ENCODE measurements around the gene ZFAND2A. TPM values are rescaled to one million over a fixed set of nuclear protein-coding genes. Genes with fewer than 3 reads are reported as not detected.

Gene ZFAND2A
- total RNA-seq, 4 donors from 2014 or later, result 27.5 to 57.0 (median 37.4) TPM

DNA sequence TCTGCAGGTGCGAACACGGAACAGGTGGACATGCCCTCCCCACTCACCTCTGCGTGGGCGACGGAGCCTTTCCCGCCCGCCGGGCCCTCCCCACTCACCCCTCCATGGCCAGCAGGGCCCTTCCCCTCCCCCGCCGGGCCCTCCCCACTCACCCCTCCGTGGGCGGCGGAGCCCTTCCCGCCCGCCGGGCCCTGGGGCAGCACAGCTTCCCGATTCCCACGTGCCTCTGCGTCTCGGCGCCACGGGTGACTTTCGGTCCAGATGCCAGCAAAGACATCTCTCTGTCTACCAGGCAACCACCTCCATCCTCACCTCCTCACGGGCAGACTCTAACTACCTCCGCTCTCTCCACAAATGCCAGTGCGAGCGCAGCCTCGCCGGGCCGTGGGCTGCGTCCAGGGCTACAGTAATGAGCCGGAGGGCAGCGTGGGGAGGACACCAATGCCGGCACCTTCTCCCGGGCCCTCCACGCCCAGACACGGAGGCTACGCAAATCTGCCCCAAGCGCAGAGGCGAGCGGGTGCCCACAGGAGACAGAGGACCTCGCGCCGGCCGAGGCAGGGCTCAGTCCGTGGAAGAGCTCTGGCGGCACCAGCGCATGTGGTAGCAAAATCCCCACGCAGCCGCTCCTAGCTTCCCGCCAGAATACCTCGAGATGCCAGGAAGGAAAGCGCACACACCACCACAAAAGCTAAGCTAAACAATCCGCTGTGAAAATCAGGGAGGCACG is 50.2 kb downstream of the ZFAND2A start:
- no peak overlapping the region for H3K4me3 ChIP-seq (replicated peaks in 1 of 3)
- WGBS, 2 donors, result 96 to 98% methylated on average over 46 to 50 of the region's 55 CpGs
- no peaks in the 10 kb centered on the region for H3K9me3 ChIP-seq
- no peak for DNase-seq
- H3K27me3 ChIP-seq, result no peaks in the 10 kb centered on the region
- TF ChIP-seq, protein P1, sequence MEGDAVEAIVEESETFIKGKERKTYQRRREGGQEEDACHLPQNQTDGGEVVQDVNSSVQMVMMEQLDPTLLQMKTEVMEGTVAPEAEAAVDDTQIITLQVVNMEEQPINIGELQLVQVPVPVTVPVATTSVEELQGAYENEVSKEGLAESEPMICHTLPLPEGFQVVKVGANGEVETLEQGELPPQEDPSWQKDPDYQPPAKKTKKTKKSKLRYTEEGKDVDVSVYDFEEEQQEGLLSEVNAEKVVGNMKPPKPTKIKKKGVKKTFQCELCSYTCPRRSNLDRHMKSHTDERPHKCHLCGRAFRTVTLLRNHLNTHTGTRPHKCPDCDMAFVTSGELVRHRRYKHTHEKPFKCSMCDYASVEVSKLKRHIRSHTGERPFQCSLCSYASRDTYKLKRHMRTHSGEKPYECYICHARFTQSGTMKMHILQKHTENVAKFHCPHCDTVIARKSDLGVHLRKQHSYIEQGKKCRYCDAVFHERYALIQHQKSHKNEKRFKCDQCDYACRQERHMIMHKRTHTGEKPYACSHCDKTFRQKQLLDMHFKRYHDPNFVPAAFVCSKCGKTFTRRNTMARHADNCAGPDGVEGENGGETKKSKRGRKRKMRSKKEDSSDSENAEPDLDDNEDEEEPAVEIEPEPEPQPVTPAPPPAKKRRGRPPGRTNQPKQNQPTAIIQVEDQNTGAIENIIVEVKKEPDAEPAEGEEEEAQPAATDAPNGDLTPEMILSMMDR (IDR thresholded peaks at IDR 0.05), result no peak
- TF ChIP-seq POLR2A (IDR thresholded peaks at IDR 0.05), result no peak
- no peak overlapping the region for H3K27ac ChIP-seq
- H3K4me1 ChIP-seq, result peaks cover 10 to 28% of the 10 kb centered on the region in 2 donors
- H3K36me3 ChIP-seq, result peaks cover 0 to 3% of the 10 kb centered on the region in 2 donors
- intact Hi-C loops (cut with DNase I), result no loop called here

DNA sequence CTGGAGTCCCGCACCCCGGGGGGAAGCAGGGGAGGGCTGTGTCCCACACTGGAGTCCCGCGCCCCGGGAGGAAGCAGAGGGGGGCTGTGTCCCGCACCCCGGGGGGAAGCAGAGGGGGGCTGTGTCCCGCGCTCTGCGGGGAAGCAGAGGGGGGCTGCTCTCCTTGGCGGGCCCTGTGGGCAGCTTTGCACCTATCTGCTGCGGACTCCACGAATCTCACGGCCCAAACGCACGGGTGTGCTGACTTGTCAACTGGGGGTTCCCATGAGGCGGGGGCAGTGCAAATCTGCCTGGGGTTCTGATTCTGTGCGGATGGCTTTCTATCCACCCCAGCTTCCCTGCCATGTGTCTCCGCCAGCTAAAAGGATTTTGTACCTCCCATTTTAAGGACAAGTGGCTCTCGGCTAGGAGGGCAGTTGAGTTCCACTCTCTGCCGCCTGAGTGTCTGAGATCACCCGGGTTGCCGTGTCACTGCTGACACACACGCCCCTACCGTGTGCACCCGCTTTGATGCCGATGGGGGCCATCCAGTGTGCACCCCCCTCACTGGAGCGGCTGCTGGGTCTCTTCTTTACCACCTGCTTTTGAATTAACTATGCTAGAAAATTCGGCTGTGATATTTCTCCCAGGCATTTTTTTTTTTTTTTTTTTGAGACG is 51.6 kb downstream of the ZFAND2A start:
- intact Hi-C loops (cut with DNase I), result no loop called here
- WGBS, 2 donors, result 39 to 56% methylated on average over 21 to 25 of the region's 30 CpGs
- H3K4me1 ChIP-seq, result peaks cover 10 to 28% of the 10 kb centered on the region in 2 donors
- no peaks in the 10 kb centered on the region for H3K9me3 ChIP-seq
- peaks cover 0 to 3% of the 10 kb centered on the region in 2 donors for H3K36me3 ChIP-seq
- no peak overlapping the region for H3K27ac ChIP-seq
- TF ChIP-seq, protein P1 (IDR thresholded peaks at IDR 0.05), result no peak
- TF ChIP-seq POLR2A (IDR thresholded peaks at IDR 0.05), result no peak
- H3K4me3 ChIP-seq (replicated peaks in 1 of 3), result no peak overlapping the region
- DNase-seq, result peak; percentile 67 to 74
- H3K27me3 ChIP-seq, result no peaks in the 10 kb centered on the region

DNA sequence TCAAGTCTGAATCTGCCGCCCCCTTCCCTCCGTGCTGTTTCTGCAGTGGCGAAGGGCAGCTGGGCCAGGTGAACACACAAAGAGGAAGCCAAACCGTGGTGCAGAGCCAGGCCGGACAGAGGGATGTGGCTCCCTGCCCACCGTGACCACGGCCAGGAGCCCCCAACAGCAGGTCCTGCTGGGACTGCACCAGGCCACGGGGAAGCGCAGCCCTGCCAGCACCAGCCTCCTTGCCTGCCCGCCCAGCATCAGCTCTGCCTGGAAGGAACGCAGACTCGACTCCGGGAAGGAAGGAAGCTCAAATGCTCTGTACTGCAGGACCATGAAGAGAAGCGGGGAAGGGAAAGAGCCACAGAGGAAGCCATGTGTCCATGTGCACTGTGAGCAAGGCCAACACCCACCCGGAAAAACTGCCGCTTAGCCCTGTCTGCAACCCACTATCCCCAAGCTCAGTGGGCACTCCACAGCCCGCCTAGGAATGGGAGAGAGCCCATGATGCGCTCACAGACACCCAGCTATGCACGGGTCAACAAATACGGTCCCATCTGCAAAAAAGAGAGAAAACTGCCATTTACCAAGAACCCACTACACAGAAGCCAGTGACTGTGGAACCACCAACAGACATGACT is 53.1 kb downstream of the ZFAND2A start:
- intact Hi-C loops (cut with DNase I), result no loop called here
- no peaks in the 10 kb centered on the region for H3K36me3 ChIP-seq
- H3K9me3 ChIP-seq, result no peaks in the 10 kb centered on the region
- H3K27ac ChIP-seq, result no peak overlapping the region
- no peak overlapping the region for H3K4me3 ChIP-seq (replicated peaks in 1 of 3)
- no peak for DNase-seq
- TF ChIP-seq, protein P1 (IDR thresholded peaks at IDR 0.05), result no peak
- TF ChIP-seq POLR2A (IDR thresholded peaks at IDR 0.05), result no peak
- peaks cover 20 to 41% of the 10 kb centered on the region in 2 donors for H3K4me1 ChIP-seq
- H3K27me3 ChIP-seq, result no peaks in the 10 kb centered on the region
- WGBS, 2 donors, result 75 to 84% methylated on average over 14 to 17 of the region's 20 CpGs

DNA sequence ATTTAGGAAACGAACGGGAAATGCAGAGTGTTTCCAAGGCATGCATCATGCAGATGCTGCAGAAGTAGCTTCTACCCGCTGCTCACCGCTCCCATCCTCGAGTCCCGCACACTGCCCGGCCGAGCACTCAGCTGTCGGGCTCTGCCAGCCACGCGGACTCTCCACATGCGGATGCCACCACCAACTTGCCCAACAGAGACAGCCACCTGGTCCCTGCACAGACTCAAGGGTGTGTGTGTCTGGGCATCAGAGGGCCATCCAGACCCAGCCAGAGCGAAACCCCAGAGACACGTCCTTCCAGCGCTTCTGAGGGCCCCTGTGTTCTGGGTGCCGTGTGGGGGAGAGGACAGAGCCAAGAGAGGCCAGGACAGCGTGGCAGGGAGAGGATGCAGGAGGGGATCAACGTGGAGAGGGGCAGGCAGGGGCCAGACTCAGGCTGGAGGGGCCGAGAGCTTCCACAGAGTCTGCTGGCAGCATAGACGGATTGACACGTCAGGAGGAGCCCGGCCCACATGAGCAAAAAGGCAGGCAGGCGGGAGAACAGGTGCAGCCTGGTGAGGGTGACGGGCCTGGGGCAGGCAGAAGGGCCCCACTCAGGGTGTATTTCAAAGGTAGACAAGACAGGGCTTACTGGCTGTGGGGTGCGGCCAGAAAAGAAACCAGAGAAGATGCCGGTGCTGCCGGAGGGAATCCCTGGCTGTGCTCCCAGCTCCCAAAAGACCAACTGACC is 53.8 kb downstream of the ZFAND2A start:
- peaks cover 27 to 47% of the 10 kb centered on the region in 2 donors for H3K4me1 ChIP-seq
- no peaks in the 10 kb centered on the region for H3K9me3 ChIP-seq
- peak; percentile 49 to 50 for DNase-seq
- intact Hi-C loops (cut with DNase I), result no loop called here
- no peak overlapping the region for H3K4me3 ChIP-seq (replicated peaks in 1 of 3)
- no peak for TF ChIP-seq POLR2A (IDR thresholded peaks at IDR 0.05)
- TF ChIP-seq, protein P1 (IDR thresholded peaks at IDR 0.05), result no peak
- H3K36me3 ChIP-seq, result no peaks in the 10 kb centered on the region
- 83 to 84% methylated on average over 27 of the region's 27 CpGs for WGBS, 2 donors
- H3K27me3 ChIP-seq, result no peaks in the 10 kb centered on the region
- no peak overlapping the region for H3K27ac ChIP-seq

Measured in thyroid gland (tissue), 4 donors.